SU-DHL-6 (cell line): ENCODE results near the gene AKAP6.

ENCODE experiments used
- H2AFZ ChIP-seq: fragments of 200-600 bp; sonication (generic); 2 replicates; pipeline ENCODE4 v1.6.1; 2014; ENCODE audit warnings: low read depth, mild to moderate bottlenecking, moderate library complexity, mixed read lengths, antibody characterized with exemption, low read length; ENCODE audit not compliant: severe bottlenecking
- H3F3A ChIP-seq: fragments of 200-600 bp; shearing (Covaris generic); 2 replicates; pipeline ENCODE4 v1.6.0; 2016; ENCODE audit warnings: antibody characterized with exemption, mild to moderate bottlenecking; ENCODE audit not compliant: insufficient read depth
- H3K27ac ChIP-seq: fragments of 200-600 bp; sonication (generic); 2 replicates; pipeline ENCODE4 v1.5.1; 2016; ENCODE audit warnings: low read depth, mild to moderate bottlenecking, low read length, moderate library complexity, mixed read lengths
- H3K27me3 ChIP-seq: fragments of 200-600 bp; sonication (generic), shearing (Covaris generic); 2 replicates; pipeline ENCODE4 v1.6.0; 2014; ENCODE audit warnings: mild to moderate bottlenecking, low read length
- H3K36me3 ChIP-seq: fragments of 200-600 bp; sonication (generic); 2 replicates; pipeline ENCODE4 v1.6.1; 2014; ENCODE audit warnings: mild to moderate bottlenecking, low read length, mixed read lengths
- H3K4me2 ChIP-seq: fragments of 300-600, 200-600 bp; shearing (Covaris generic), sonication (generic); 2 replicates; pipeline ENCODE4 v1.6.0; 2014; ENCODE audit warnings: low read length, low read depth, mild to moderate bottlenecking; ENCODE audit not compliant: poor library complexity, severe bottlenecking
- H3K4me3 ChIP-seq: fragments of 200-600 bp; sonication (generic); 2 replicates; pipeline ENCODE4 v1.5.1; 2014; ENCODE audit warnings: antibody characterized with exemption, low read length, mild to moderate bottlenecking, mixed read lengths; ENCODE audit not compliant: insufficient read depth, poor library complexity, severe bottlenecking
- H3K79me2 ChIP-seq: fragments of 200-600 bp; sonication (generic); 2 replicates; pipeline ENCODE4 v1.6.1; 2014; ENCODE audit warnings: mild to moderate bottlenecking, low read length, moderate library complexity; ENCODE audit not compliant: insufficient read depth
- H3K9ac ChIP-seq: fragments of 200-600 bp; sonication (generic); 2 replicates; pipeline ENCODE4 v1.7.0; 2014; ENCODE audit warnings: mild to moderate bottlenecking, low read length
- H3K9me2 ChIP-seq: fragments of 200-600 bp; sonication (generic); replicated peaks from 2 replicates; pipeline ENCODE4 v1.6.1; 2014; ENCODE audit warnings: low read length; ENCODE audit not compliant: insufficient read depth
- H3K9me3 ChIP-seq: fragments of 200-600 bp; sonication (generic); 2 replicates; pipeline ENCODE4 v1.6.1; 2014; ENCODE audit warnings: low read length, mixed read lengths; ENCODE audit not compliant: insufficient read depth
- H4K20me1 ChIP-seq: fragments of 200-600 bp; sonication (generic); 2 replicates; pipeline ENCODE4 v1.6.1; 2014; ENCODE audit warnings: low read depth, mild to moderate bottlenecking, antibody characterized with exemption, low read length, moderate library complexity, mixed read lengths
- CTCF ChIP-seq: fragments of 200-600 bp; sonication (generic); IDR thresholded peaks from one replicate; pipeline ENCODE4 v1.5.1; 2017; ENCODE audit warnings: antibody characterized with exemption, mild to moderate bottlenecking, low read length, moderate library complexity; ENCODE audit not compliant: insufficient read depth, poor library complexity, severe bottlenecking
- EZH2phosphoT487 ChIP-seq: fragments of 200-600 bp; sonication (generic), shearing (Covaris generic); conservative IDR thresholded peaks from 2 replicates; pipeline ENCODE4 v1.6.1; 2018; ENCODE audit warnings: mild to moderate bottlenecking, antibody characterized with exemption, low read length, moderate library complexity, mixed read lengths

AKAP6 gene

GRCh38 chr14:32567543-32568384, 238.7 kb downstream of the AKAP6 start:
- no peaks in the 10 kb centered on the region for H3K9me2 ChIP-seq
- H2AFZ ChIP-seq, result no peak overlapping the region
- H3K9ac ChIP-seq, result no peak overlapping the region
- no peaks in the 10 kb centered on the region for H3K36me3 ChIP-seq
- H3F3A ChIP-seq, result no peaks in the 10 kb centered on the region
- no peak overlapping the region for H3K27ac ChIP-seq
- H3K27me3 ChIP-seq, result no peaks in the 10 kb centered on the region
- H3K79me2 ChIP-seq, result no peaks in the 10 kb centered on the region
- no peak overlapping the region for H3K4me2 ChIP-seq
- H3K9me3 ChIP-seq, result no peaks in the 10 kb centered on the region
- TF ChIP-seq CTCF (no peak), EZH2phosphoT487 (no peak)
- no peak overlapping the region for H3K4me3 ChIP-seq
- no peaks in the 10 kb centered on the region for H4K20me1 ChIP-seq

- Histone ChIP-seq H3K9ac (no peak overlapping the region), H2AFZ (no peak overlapping the region), H3K27ac (no peak overlapping the region), H3F3A (no peaks in the 10 kb centered on the region), H3K4me2 (no peak overlapping the region), H3K27me3 (no peaks in the 10 kb centered on the region), H3K36me3 (no peaks in the 10 kb centered on the region), H4K20me1 (no peaks in the 10 kb centered on the region), H3K79me2 (no peaks in the 10 kb centered on the region), H3K9me2 (no peaks in the 10 kb centered on the region), H3K4me3 (no peak overlapping the region), H3K9me3 (no peaks in the 10 kb centered on the region)
- TF ChIP-seq EZH2phosphoT487 (no peak), CTCF (no peak)
Measured at GRCh38 chr14:32571551-32571950, 242.5 kb downstream of the AKAP6 start.

- H3K27me3 ChIP-seq, result no peaks in the 10 kb centered on the region
- H3K9ac ChIP-seq, result no peak overlapping the region
- no peaks in the 10 kb centered on the region for H4K20me1 ChIP-seq
- no peak overlapping the region for H3K4me3 ChIP-seq
- H3K9me2 ChIP-seq, result no peaks in the 10 kb centered on the region
- TF ChIP-seq EZH2phosphoT487, result no peak
- TF ChIP-seq CTCF, result no peak
- no peaks in the 10 kb centered on the region for H3K36me3 ChIP-seq
- H3F3A ChIP-seq, result no peaks in the 10 kb centered on the region
- H3K27ac ChIP-seq, result no peak overlapping the region
- no peak overlapping the region for H2AFZ ChIP-seq
- no peak overlapping the region for H3K4me2 ChIP-seq
- H3K79me2 ChIP-seq, result no peaks in the 10 kb centered on the region
- H3K9me3 ChIP-seq, result no peaks in the 10 kb centered on the region
Measured at GRCh38 chr14:32571995-32572866, 243.1 kb downstream of the AKAP6 start.
